ENCODE measurements around the gene CNTNAP5. TPM values are rescaled to one million over a fixed set of nuclear protein-coding genes. Genes with fewer than 3 reads are reported as not detected.
"Not testable (repeated sequence)": the region's sequence is repeated elsewhere in the genome, so short reads cannot be mapped to it uniquely, and the experiment has no call there.

CNTNAP5 gene
- total RNA-seq, 1 experiment from 2014 or later, result 0.78 TPM

DNA sequence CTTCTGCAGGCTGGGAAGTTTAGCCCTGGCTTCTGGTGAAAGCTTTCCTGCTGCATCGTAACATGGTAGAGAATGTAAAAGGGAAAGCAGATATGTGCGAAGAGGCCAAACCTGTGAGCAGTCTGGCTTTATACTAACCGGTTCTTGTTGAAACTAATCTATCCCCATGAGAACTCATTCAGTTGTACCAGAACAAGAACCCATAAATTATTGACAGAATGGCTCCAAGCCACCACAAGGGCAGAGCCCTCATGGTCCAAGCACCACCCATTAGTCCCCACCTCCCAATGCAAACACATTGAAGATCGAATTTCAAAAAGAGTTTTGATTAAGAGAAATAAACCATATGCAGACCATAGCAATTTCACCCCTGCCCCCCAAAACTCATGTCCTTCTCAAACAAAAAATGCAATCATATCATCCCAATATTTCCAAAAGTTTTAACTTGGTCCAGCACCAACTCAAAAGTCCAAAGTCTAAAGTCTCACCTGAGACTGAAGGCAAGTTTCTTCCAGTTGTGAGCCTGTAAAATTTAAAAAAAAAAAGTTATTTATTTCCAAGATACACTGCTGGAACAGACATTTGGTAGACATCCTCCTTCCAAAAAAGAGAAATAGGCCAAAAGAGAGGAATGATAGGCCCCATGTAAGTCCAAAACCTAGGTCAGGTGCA, 318.9 kb downstream of the CNTNAP5 start:
- H2AFZ ChIP-seq (ENCODE audit: low read length), result peak overlapping the region; percentile 69
- no peak overlapping the region for H3K4me3 ChIP-seq (ENCODE audit: low read length)
- no peaks in the 10 kb centered on the region for H3K79me2 ChIP-seq (ENCODE audit: low read length)
- H3K9me3 ChIP-seq (ENCODE audit: low read length), result no peaks in the 10 kb centered on the region
- H3K4me2 ChIP-seq (ENCODE audit: low read depth, low read length, poor library complexity, severe bottlenecking), result peak overlapping the region; percentile 2
- no peaks in the 10 kb centered on the region; the same call in 1 of the 2 replicates for H3K36me3 ChIP-seq (ENCODE audit: insufficient read depth, low read length)
- H3K9me2 ChIP-seq (replicated peaks; ENCODE audit: insufficient read depth, low read length), result no peaks in the 10 kb centered on the region
- H3K9ac ChIP-seq (ENCODE audit: low read length), result no peak overlapping the region
- peaks cover 21% of the 10 kb centered on the region for H3K4me1 ChIP-seq (ENCODE audit: low read length)
- no peak for DNase-seq
- H3K27me3 ChIP-seq (ENCODE audit: low read length), result no peaks in the 10 kb centered on the region
- H3K27ac ChIP-seq (ENCODE audit: low read length), result no peak overlapping the region
- H4K20me1 ChIP-seq (ENCODE audit: insufficient read depth, low read depth, low read length), result no peaks in the 10 kb centered on the region

- no peaks in the 10 kb centered on the region for H3K9me3 ChIP-seq (ENCODE audit: low read length)
- no peaks in the 10 kb centered on the region for H3K36me3 ChIP-seq (ENCODE audit: insufficient read depth, low read length)
- no peak overlapping the region for H3K4me2 ChIP-seq (ENCODE audit: low read depth, low read length, poor library complexity, severe bottlenecking)
- no peaks in the 10 kb centered on the region for H4K20me1 ChIP-seq (ENCODE audit: insufficient read depth, low read depth, low read length)
- 0 out of 2 replicates have a peak overlapping the region, but pooled peaks have one; percentile 27 for H2AFZ ChIP-seq (ENCODE audit: low read length)
- H3K9ac ChIP-seq (ENCODE audit: low read length), result no peak overlapping the region
- H3K4me1 ChIP-seq (ENCODE audit: low read length), result peaks cover 12% of the 10 kb centered on the region
- H3K4me3 ChIP-seq (ENCODE audit: low read length), result no peak overlapping the region
- no peaks in the 10 kb centered on the region for H3K27me3 ChIP-seq (ENCODE audit: low read length)
- no peak overlapping the region for H3K27ac ChIP-seq (ENCODE audit: low read length)
- DNase-seq, result no peak
- no peaks in the 10 kb centered on the region for H3K9me2 ChIP-seq (replicated peaks; ENCODE audit: insufficient read depth, low read length)
- no peaks in the 10 kb centered on the region for H3K79me2 ChIP-seq (ENCODE audit: low read length)
Observed at GRCh38 chr2:124347209-124347608, 322.1 kb downstream of the CNTNAP5 start.

GRCh38 chr2:124353656-124354055, 328.6 kb downstream of the CNTNAP5 start:
- DNase-seq, result no peak
- no peaks in the 10 kb centered on the region for H3K79me2 ChIP-seq (ENCODE audit: low read length)
- H3K9me3 ChIP-seq (ENCODE audit: low read length), result no peaks in the 10 kb centered on the region
- no peaks in the 10 kb centered on the region for H3K27me3 ChIP-seq (ENCODE audit: low read length)
- H3K4me1 ChIP-seq (ENCODE audit: low read length), result peaks cover 23% of the 10 kb centered on the region
- H4K20me1 ChIP-seq (ENCODE audit: insufficient read depth, low read depth, low read length), result no peaks in the 10 kb centered on the region
- H3K27ac ChIP-seq (ENCODE audit: low read length), result no peak overlapping the region
- peak overlapping the region; percentile 97 for H2AFZ ChIP-seq (ENCODE audit: low read length)
- peak overlapping the region; percentile 46 for H3K4me2 ChIP-seq (ENCODE audit: low read depth, low read length, poor library complexity, severe bottlenecking)
- no peaks in the 10 kb centered on the region for H3K36me3 ChIP-seq (ENCODE audit: insufficient read depth, low read length)
- H3K9ac ChIP-seq (ENCODE audit: low read length), result no peak overlapping the region
- H3K9me2 ChIP-seq (replicated peaks; ENCODE audit: insufficient read depth, low read length), result no peaks in the 10 kb centered on the region
- H3K4me3 ChIP-seq (ENCODE audit: low read length), result 0 out of 2 replicates have a peak overlapping the region, but pooled peaks have one; percentile 23

DNA sequence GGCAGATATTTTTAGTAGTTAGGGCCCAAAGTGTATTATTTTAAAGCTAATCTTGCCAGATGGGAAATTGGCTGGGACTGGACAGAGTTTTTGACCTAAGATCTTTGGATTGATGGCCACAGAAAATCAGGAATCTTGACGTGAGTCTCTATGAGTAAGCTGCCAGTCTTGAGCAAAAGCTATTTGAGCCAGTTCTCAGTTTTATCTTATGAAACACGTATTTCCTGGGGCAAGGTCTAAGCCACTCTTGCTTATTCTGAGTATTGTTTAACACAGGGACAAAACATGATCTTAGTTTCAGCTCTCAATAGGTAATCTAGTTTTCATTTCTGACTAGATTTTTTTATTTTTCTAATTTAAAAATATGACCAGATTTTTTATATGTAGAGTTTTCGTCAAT, 329.4 kb downstream of the CNTNAP5 start:
- no peak for DNase-seq
- no peak overlapping the region for H3K9ac ChIP-seq (ENCODE audit: low read length)
- peak overlapping the region; percentile 46 for H3K4me2 ChIP-seq (ENCODE audit: low read depth, low read length, poor library complexity, severe bottlenecking)
- H3K27me3 ChIP-seq (ENCODE audit: low read length), result no peaks in the 10 kb centered on the region
- no peaks in the 10 kb centered on the region for H3K9me3 ChIP-seq (ENCODE audit: low read length)
- H3K9me2 ChIP-seq (replicated peaks; ENCODE audit: insufficient read depth, low read length), result no peaks in the 10 kb centered on the region
- no peak overlapping the region for H3K4me3 ChIP-seq (ENCODE audit: low read length)
- no peak overlapping the region for H3K27ac ChIP-seq (ENCODE audit: low read length)
- peaks cover 23% of the 10 kb centered on the region for H3K4me1 ChIP-seq (ENCODE audit: low read length)
- no peaks in the 10 kb centered on the region for H3K79me2 ChIP-seq (ENCODE audit: low read length)
- no peaks in the 10 kb centered on the region for H4K20me1 ChIP-seq (ENCODE audit: insufficient read depth, low read depth, low read length)
- H3K36me3 ChIP-seq (ENCODE audit: insufficient read depth, low read length), result no peaks in the 10 kb centered on the region
- H2AFZ ChIP-seq (ENCODE audit: low read length), result peak overlapping the region; percentile 97

DNA sequence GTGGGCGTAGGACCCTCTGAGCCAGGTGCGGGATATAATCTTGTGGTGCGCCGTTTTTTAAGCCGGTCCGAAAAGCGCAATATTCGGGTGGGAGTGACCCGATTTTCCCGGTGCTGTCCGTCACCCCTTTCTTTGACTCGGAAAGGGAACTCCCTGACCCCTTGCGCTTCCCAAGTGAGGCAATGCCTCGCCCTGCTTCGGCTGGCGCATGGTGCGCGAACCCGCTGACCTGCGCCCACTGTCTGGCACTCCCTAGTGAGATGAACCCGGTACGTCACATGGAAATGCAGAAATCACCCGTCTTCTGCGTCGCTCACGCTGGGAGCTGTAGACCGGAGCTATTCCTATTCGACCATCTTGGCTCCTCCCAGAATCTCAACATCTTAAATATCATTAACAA, 336.9 kb downstream of the CNTNAP5 start:
- not testable (repeated sequence) for DNase-seq; H3K36me3 ChIP-seq (ENCODE audit: insufficient read depth, low read length); H3K79me2 ChIP-seq (ENCODE audit: low read length); H3K4me2 ChIP-seq (ENCODE audit: low read depth, low read length, poor library complexity, severe bottlenecking); H3K27me3 ChIP-seq (ENCODE audit: low read length); H3K9me2 ChIP-seq (replicated peaks; ENCODE audit: insufficient read depth, low read length); H3K27ac ChIP-seq (ENCODE audit: low read length); H3K9me3 ChIP-seq (ENCODE audit: low read length); H3K4me1 ChIP-seq (ENCODE audit: low read length); H3K9ac ChIP-seq (ENCODE audit: low read length); H2AFZ ChIP-seq (ENCODE audit: low read length); H4K20me1 ChIP-seq (ENCODE audit: insufficient read depth, low read depth, low read length); H3K4me3 ChIP-seq (ENCODE audit: low read length)

- no peak overlapping the region for H3K4me2 ChIP-seq (ENCODE audit: low read depth, low read length, poor library complexity, severe bottlenecking)
- H3K79me2 ChIP-seq (ENCODE audit: low read length), result no peaks in the 10 kb centered on the region
- no peaks in the 10 kb centered on the region for H3K36me3 ChIP-seq (ENCODE audit: insufficient read depth, low read length)
- H3K4me1 ChIP-seq (ENCODE audit: low read length), result peaks cover 16% of the 10 kb centered on the region
- no peak for DNase-seq
- no peak overlapping the region for H3K4me3 ChIP-seq (ENCODE audit: low read length)
- no peaks in the 10 kb centered on the region for H3K9me2 ChIP-seq (replicated peaks; ENCODE audit: insufficient read depth, low read length)
- no peaks in the 10 kb centered on the region for H3K9me3 ChIP-seq (ENCODE audit: low read length)
- H3K27me3 ChIP-seq (ENCODE audit: low read length), result no peaks in the 10 kb centered on the region
- no peak overlapping the region for H3K9ac ChIP-seq (ENCODE audit: low read length)
- no peak overlapping the region for H3K27ac ChIP-seq (ENCODE audit: low read length)
- no peak overlapping the region for H2AFZ ChIP-seq (ENCODE audit: low read length)
- H4K20me1 ChIP-seq (ENCODE audit: insufficient read depth, low read depth, low read length), result no peaks in the 10 kb centered on the region
Observed at GRCh38 chr2:124369181-124369580, 344.1 kb downstream of the CNTNAP5 start.

DNA sequence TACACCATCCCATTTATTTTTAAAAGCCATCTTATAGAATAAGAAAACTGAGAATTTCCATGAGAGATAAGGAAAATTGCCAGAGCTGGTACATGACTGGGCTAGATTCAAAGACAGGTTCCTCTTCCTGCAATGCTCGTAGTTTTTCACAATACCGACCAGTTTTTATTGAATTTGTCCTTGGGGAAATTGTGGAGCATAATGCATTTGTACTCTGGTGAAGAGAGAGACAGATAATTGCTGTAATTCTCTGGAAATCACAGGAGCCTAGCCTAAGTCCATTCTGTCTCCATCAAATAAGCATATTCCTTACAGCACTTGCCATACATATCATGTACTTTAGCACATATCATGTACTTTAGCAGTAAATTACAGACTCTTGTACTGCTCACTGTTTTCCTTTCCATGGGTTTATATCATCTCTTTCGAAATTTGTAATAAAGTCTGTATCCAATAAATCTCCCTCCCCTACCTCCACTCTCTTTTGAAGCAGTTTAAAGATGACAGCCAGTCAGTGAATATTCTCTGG, 355.2 kb downstream of the CNTNAP5 start:
- no peak overlapping the region for H3K4me3 ChIP-seq (ENCODE audit: low read length)
- no peak overlapping the region for H3K4me2 ChIP-seq (ENCODE audit: low read depth, low read length, poor library complexity, severe bottlenecking)
- peaks cover 4% of the 10 kb centered on the region; the same call in 1 of the 2 replicates for H3K27me3 ChIP-seq (ENCODE audit: low read length)

GRCh38 chr2:124382067-124382618, 357.1 kb downstream of the CNTNAP5 start:
- peaks cover 53% of the 10 kb centered on the region for H3K4me1 ChIP-seq (ENCODE audit: low read length)
- H3K79me2 ChIP-seq (ENCODE audit: low read length), result no peaks in the 10 kb centered on the region
- peaks cover 7% of the 10 kb centered on the region for H3K9me3 ChIP-seq (ENCODE audit: low read length)
- peak overlapping the region; percentile 23; the same call in 1 of the 2 replicates for H3K4me3 ChIP-seq (ENCODE audit: low read length)
- H3K27ac ChIP-seq (ENCODE audit: low read length), result no peak overlapping the region
- H2AFZ ChIP-seq (ENCODE audit: low read length), result peak overlapping the region; percentile 73
- H3K9ac ChIP-seq (ENCODE audit: low read length), result peak overlapping the region; percentile 34; the same call in 1 of the 2 replicates
- H3K36me3 ChIP-seq (ENCODE audit: insufficient read depth, low read length), result no peaks in the 10 kb centered on the region; the same call in 1 of the 2 replicates
- H3K9me2 ChIP-seq (replicated peaks; ENCODE audit: insufficient read depth, low read length), result no peaks in the 10 kb centered on the region
- peaks cover 4% of the 10 kb centered on the region; the same call in 1 of the 2 replicates for H3K27me3 ChIP-seq (ENCODE audit: low read length)
- DNase-seq, result peak; percentile 47
- peak overlapping the region; percentile 52 for H3K4me2 ChIP-seq (ENCODE audit: low read depth, low read length, poor library complexity, severe bottlenecking)
- no peaks in the 10 kb centered on the region for H4K20me1 ChIP-seq (ENCODE audit: insufficient read depth, low read depth, low read length)

More for the DNA sequence above, 355.2 kb downstream of the CNTNAP5 start:
- Histone ChIP-seq H3K36me3 (ENCODE audit: insufficient read depth, low read length) (no peaks in the 10 kb centered on the region; the same call in 1 of the 2 replicates), H4K20me1 (ENCODE audit: insufficient read depth, low read depth, low read length) (no peaks in the 10 kb centered on the region), H3K9ac (ENCODE audit: low read length) (no peak overlapping the region), H3K9me3 (ENCODE audit: low read length) (peaks cover 7% of the 10 kb centered on the region), H3K79me2 (ENCODE audit: low read length) (no peaks in the 10 kb centered on the region), H2AFZ (ENCODE audit: low read length) (no peak overlapping the region), H3K9me2 (replicated peaks; ENCODE audit: insufficient read depth, low read length) (no peaks in the 10 kb centered on the region), H3K4me1 (ENCODE audit: low read length) (peaks cover 36% of the 10 kb centered on the region), H3K27ac (ENCODE audit: low read length) (no peak overlapping the region)
- no peak for DNase-seq
